Large intestine (tissue), 12 donors: ENCODE data around the gene C6orf136. TPM values are rescaled to one million over a fixed set of nuclear protein-coding genes. Genes with fewer than 3 reads are reported as not detected.
"Not testable (repeated sequence)": the region's sequence is repeated elsewhere in the genome, so short reads cannot be mapped to it uniquely, and the experiment has no call there.

ENCODE experiments used
- DNase-seq, 2 donors: peaks; one replicate each; pipeline versions ENCODE4 v3.0.0 to v3.0.0-alpha.2; 2013
- H3K27ac ChIP-seq: one replicate; pipeline ENCODE4 v1.5.1; 2013; ENCODE audit warnings: low read length
- H3K27me3 ChIP-seq: 2 replicates; pipeline ENCODE4 v1.6.1; 2013; ENCODE audit warnings: low read length; ENCODE audit not compliant: control insufficient read depth, insufficient read depth
- H3K36me3 ChIP-seq: 2 replicates; pipeline ENCODE4 v1.6.1; 2013; ENCODE audit warnings: low read length; ENCODE audit not compliant: control insufficient read depth, insufficient read depth
- H3K4me1 ChIP-seq: one replicate; pipeline ENCODE4 v1.6.1; 2013; ENCODE audit warnings: low read length; ENCODE audit not compliant: control insufficient read depth, insufficient read depth
- H3K4me3 ChIP-seq: one replicate; pipeline ENCODE4 v1.5.1; 2013; ENCODE audit warnings: low read length
- H3K9me3 ChIP-seq: one replicate; pipeline ENCODE4 v1.6.1; 2013; ENCODE audit warnings: mild to moderate bottlenecking, low read depth, low read length, moderate library complexity; ENCODE audit not compliant: control insufficient read depth
- WGBS: methylation state at CpG from one replicate; pipeline ENCODE4 v1.1.5; 2013; ENCODE audit warnings: low lambda C conversion rate; ENCODE audit not compliant: insufficient coverage; 5-methylcytosine and 5-hydroxymethylcytosine counted together
- long read RNA-seq, 11 donors: transcript quantifications; one replicate each; lab custom pipeline, GENCODE V29; 2026
- polyA plus RNA-seq: library from polyadenylated mRNA; unstranded; fragments of 120-200 nt; gene quantifications from one replicate; pipeline ENCODE4 v1.2.1, GENCODE V29; 2013

Gene C6orf136
- 34.7 TPM for polyA plus RNA-seq
- long read RNA-seq, donor 1, partial matches to known transcripts = 0 of 11 reads
- long read RNA-seq, donor 1, other reads (novel, unspliced or antisense) = 8 of 11 reads
- long read RNA-seq, donor 2, transcript C6orf136-203 (6 exons, 1,402 nt) = major isoform, 10 of 15 reads
- long read RNA-seq, donor 2, partial matches to known transcripts = 0 of 15 reads
- long read RNA-seq, donor 2, other reads (novel, unspliced or antisense) = 0 of 15 reads
- long read RNA-seq, donor 3, transcript C6orf136-203 (6 exons, 1,402 nt) = major isoform, 13 of 22 reads
- long read RNA-seq, donor 3, partial matches to known transcripts = 7 of 22 reads
- long read RNA-seq, donor 3, other reads (novel, unspliced or antisense) = 0 of 22 reads
- long read RNA-seq, donor 4, partial matches to known transcripts = 0 of 1 reads
- long read RNA-seq, donor 4, other reads (novel, unspliced or antisense) = 0 of 1 reads
- long read RNA-seq, donor 5, transcript C6orf136-203 (6 exons, 1,402 nt) = major isoform, 5 of 8 reads
- long read RNA-seq, donor 5, partial matches to known transcripts = 0 of 8 reads
- long read RNA-seq, donor 5, other reads (novel, unspliced or antisense) = 0 of 8 reads
- long read RNA-seq, donor 6, transcript C6orf136-201 (6 exons, 1,978 nt) = minor isoform, 5 of 14 reads
- long read RNA-seq, donor 6, transcript C6orf136-203 (6 exons, 1,402 nt) = major isoform, 8 of 14 reads
- long read RNA-seq, donor 6, partial matches to known transcripts = 0 of 14 reads
- long read RNA-seq, donor 6, other reads (novel, unspliced or antisense) = 0 of 14 reads
- long read RNA-seq, donor 7, partial matches to known transcripts = 0 of 4 reads
- long read RNA-seq, donor 7, other reads (novel, unspliced or antisense) = 0 of 4 reads
- long read RNA-seq, donor 8, transcript C6orf136-203 (6 exons, 1,402 nt) = major isoform, 13 of 18 reads
- long read RNA-seq, donor 8, partial matches to known transcripts = 0 of 18 reads
- long read RNA-seq, donor 8, other reads (novel, unspliced or antisense) = 0 of 18 reads
- long read RNA-seq, donor 9, transcript C6orf136-203 (6 exons, 1,402 nt) = major isoform, 9 of 13 reads
- long read RNA-seq, donor 9, partial matches to known transcripts = 0 of 13 reads
- long read RNA-seq, donor 9, other reads (novel, unspliced or antisense) = 0 of 13 reads
- long read RNA-seq, donor 10, transcript C6orf136-203 (6 exons, 1,402 nt) = major isoform, 7 of 11 reads
- long read RNA-seq, donor 10, partial matches to known transcripts = 0 of 11 reads
- long read RNA-seq, donor 10, other reads (novel, unspliced or antisense) = 0 of 11 reads
- long read RNA-seq, donor 11, partial matches to known transcripts = 0 of 7 reads
- long read RNA-seq, donor 11, other reads (novel, unspliced or antisense) = 0 of 7 reads

GRCh38 chr6:30646450-30647241 lies at the start of gene C6orf136:
Gene C6orf136 (plus strand): TSS chr6:30647133. CDS start chr6:30647232, 99 bp downstream.
- Histone ChIP-seq H3K4me1 (peaks cover 16% of the 10 kb centered on the region), H3K27ac (peak within 1 kb of the TSS; percentile 96), H3K9me3 (peaks cover 2% of the 10 kb centered on the region), H3K36me3 (peaks cover 46% of the 10 kb centered on the region), H3K4me3 (peak within 1 kb of the TSS; percentile 94), H3K27me3 (no peaks in the 10 kb centered on the region)
- no CpG with 5 or more reads among the region's 37 CpGs for WGBS
- DNase-seq = peak; percentile 90 to 95

GRCh38 chr6:30597315-30598144 lies 49.4 kb upstream of the C6orf136 start:
- WGBS = no CpG with 5 or more reads among the region's 15 CpGs
- peaks cover 41% of the 10 kb centered on the region for H3K36me3 ChIP-seq
- not testable (repeated sequence) for H3K9me3 ChIP-seq

GRCh38 chr6:30598912-30599624 lies 47.9 kb upstream of the C6orf136 start:
- peaks cover 47% of the 10 kb centered on the region for H3K36me3 ChIP-seq
- no peak overlapping the region for H3K27ac ChIP-seq
- H3K4me1 ChIP-seq = no peaks in the 10 kb centered on the region
- H3K9me3 ChIP-seq = no peaks in the 10 kb centered on the region
- DNase-seq = no peak
- H3K4me3 ChIP-seq = no peak overlapping the region
- no peaks in the 10 kb centered on the region for H3K27me3 ChIP-seq
- no CpG with 5 or more reads among the region's 12 CpGs for WGBS

More at GRCh38 chr6:30597315-30598144, 49.4 kb upstream of the C6orf136 start:
- H3K4me1 ChIP-seq, H3K4me3 ChIP-seq, H3K27me3 ChIP-seq, H3K27ac ChIP-seq: not testable (repeated sequence)
- DNase-seq = peak; percentile 34 to 63

GRCh38 chr6:30599625-30600324 lies 47.2 kb upstream of the C6orf136 start:
- H3K4me1 ChIP-seq = no peaks in the 10 kb centered on the region
- DNase-seq = no peak
- no peak overlapping the region for H3K27ac ChIP-seq
- H3K9me3 ChIP-seq = no peaks in the 10 kb centered on the region
- no peak overlapping the region for H3K4me3 ChIP-seq
- 76% methylated on average over 6 of the region's 13 CpGs for WGBS
- H3K27me3 ChIP-seq = no peaks in the 10 kb centered on the region
- H3K36me3 ChIP-seq = peaks cover 48% of the 10 kb centered on the region

- H3K36me3 ChIP-seq = peaks cover 53% of the 10 kb centered on the region
- H3K27ac ChIP-seq = no peak overlapping the region
- no CpG with 5 or more reads among the region's 10 CpGs for WGBS
- H3K4me1 ChIP-seq = no peaks in the 10 kb centered on the region
- peak in 1 of 2 donors; percentile 14 for DNase-seq
- no peaks in the 10 kb centered on the region for H3K27me3 ChIP-seq
- H3K4me3 ChIP-seq = no peak overlapping the region
- no peaks in the 10 kb centered on the region for H3K9me3 ChIP-seq
Measured at GRCh38 chr6:30600451-30600961, 46.4 kb upstream of the C6orf136 start.

GRCh38 chr6:30601436-30601814 lies 45.5 kb upstream of the C6orf136 start:
- WGBS = no CpG with 5 or more reads among the region's 6 CpGs
- no peaks in the 10 kb centered on the region for H3K4me1 ChIP-seq
- peaks cover 58% of the 10 kb centered on the region for H3K36me3 ChIP-seq

GRCh38 chr6:30601815-30602641 lies 44.9 kb upstream of the C6orf136 start:
- H3K4me3 ChIP-seq = no peak overlapping the region
- DNase-seq = no peak
- no peaks in the 10 kb centered on the region for H3K4me1 ChIP-seq
- H3K9me3 ChIP-seq = no peaks in the 10 kb centered on the region
- H3K36me3 ChIP-seq = peaks cover 63% of the 10 kb centered on the region
- no peaks in the 10 kb centered on the region for H3K27me3 ChIP-seq
- no CpG with 5 or more reads among the region's 39 CpGs for WGBS
- H3K27ac ChIP-seq = no peak overlapping the region

More at GRCh38 chr6:30601436-30601814, 45.5 kb upstream of the C6orf136 start:
- DNase-seq = no peak
- H3K9me3 ChIP-seq = no peaks in the 10 kb centered on the region
- no peaks in the 10 kb centered on the region for H3K27me3 ChIP-seq
- no peak overlapping the region for H3K4me3 ChIP-seq
- no peak overlapping the region for H3K27ac ChIP-seq
